Fibroblast of lung (primary cell): ENCODE data around the gene TMEM239. TPM values are rescaled to one million over a fixed set of nuclear protein-coding genes. Genes with fewer than 3 reads are reported as not detected.

Experiments used
- DNase-seq, 2 donors: peaks; one replicate each; pipeline versions ENCODE4 v3.0.0 to v3.0.0-alpha.2; 2010; ENCODE audit warnings: low read depth in 2 of 2
- H2AFZ ChIP-seq: 2 replicates; pipeline ENCODE4 v1.5.1; 2012; ENCODE audit warnings: low read length, control low read depth, inconsistent platforms
- H3K27ac ChIP-seq: 2 replicates; pipeline ENCODE4 v1.5.1; 2011; ENCODE audit warnings: low read length, control low read depth; ENCODE audit not compliant: insufficient read depth
- H3K27me3 ChIP-seq: 2 replicates; pipeline ENCODE4 v1.5.1; 2011; ENCODE audit warnings: mild to moderate bottlenecking, low read length; ENCODE audit not compliant: control insufficient read depth, insufficient read depth
- H3K36me3 ChIP-seq: 2 replicates; pipeline ENCODE4 v1.5.1; 2011; ENCODE audit warnings: low read length; ENCODE audit not compliant: control insufficient read depth, insufficient read depth
- H3K4me1 ChIP-seq: 2 replicates; pipeline ENCODE4 v1.5.1; 2011; ENCODE audit warnings: low read length; ENCODE audit not compliant: control insufficient read depth, insufficient read depth; ENCODE audit errors: extremely low read depth
- H3K4me2 ChIP-seq: 2 replicates; pipeline ENCODE4 v1.5.1; 2011; ENCODE audit warnings: low read length, control low read depth; ENCODE audit not compliant: insufficient read depth; ENCODE audit errors: extremely low read depth
- H3K4me3 ChIP-seq, 4 experiments: fragments of 200-600 bp in 1 of 4; sonication (generic) in 1 of 4; replicated peaks in 1 of 4; 2 replicates each; pipeline ENCODE4 v1.5.1; 2011 to 2016; ENCODE audit warnings: low read length in 4 of 4, low read depth in 3 of 4, mild to moderate bottlenecking in 3 of 4, control low read depth in 2 of 4, inconsistent platforms in 1 of 4, mixed read lengths in 1 of 4; ENCODE audit not compliant: insufficient read depth in 1 of 4; ENCODE audit errors: control extremely low read depth in 1 of 4
- H3K79me2 ChIP-seq: 2 replicates; pipeline ENCODE4 v1.5.1; 2012; ENCODE audit warnings: mild to moderate bottlenecking, low read length, inconsistent platforms; ENCODE audit not compliant: control insufficient read depth, insufficient read depth
- H3K9ac ChIP-seq: 2 replicates; pipeline ENCODE4 v1.5.1; 2011; ENCODE audit warnings: mild to moderate bottlenecking, low read length, control low read depth; ENCODE audit not compliant: insufficient read depth
- H3K9me3 ChIP-seq: 2 replicates; pipeline ENCODE4 v1.5.1; 2012; ENCODE audit warnings: low read depth, low read length; ENCODE audit not compliant: control insufficient read depth, insufficient read depth
- H4K20me1 ChIP-seq: 2 replicates; pipeline ENCODE4 v1.5.1; 2011; ENCODE audit warnings: low read length; ENCODE audit not compliant: control insufficient read depth, insufficient read depth; ENCODE audit errors: extremely low read depth
- CTCF ChIP-seq, 2 donors: IDR thresholded peaks in 1 of 2; conservative IDR thresholded peaks in 1 of 2; 1 replicate in 1 of 2; 2 replicates in 1 of 2; pipeline ENCODE4 v1.5.1; 2011 to 2012; ENCODE audit warnings: low read length in 2 of 2, control low read depth in 1 of 2, inconsistent platforms in 1 of 2, low read depth in 1 of 2, mild to moderate bottlenecking in 1 of 2
- EZH2 ChIP-seq: IDR thresholded peaks from 2 replicates; pipeline ENCODE4 v1.5.1; 2012; ENCODE audit warnings: low read length, control low read depth, mild to moderate bottlenecking; ENCODE audit errors: missing control alignments
- polyA plus RNA-seq, 2 donors: library from polyadenylated mRNA; depleted of rRNA in 1 of 2; stranded (reverse) in 1 of 2; unstranded in 1 of 2; fragments of >200 nt; gene quantifications; 2 replicates each; pipeline ENCODE4 v1.2.1, GENCODE V29; 2011 to 2012; ENCODE audit warnings: missing spikeins in 1 of 2
- total RNA-seq: library from RNA; depleted of rRNA; stranded (reverse); fragments of >200 nt; gene quantifications from 2 replicates; pipeline ENCODE4 v1.2.1, GENCODE V29; 2014

TMEM239 gene
- total and polyA plus RNA-seq, 2 donors (not counting 1 experiment from before 2014, with no cell fraction given): 0.03 TPM; not detected in 1

DNA sequence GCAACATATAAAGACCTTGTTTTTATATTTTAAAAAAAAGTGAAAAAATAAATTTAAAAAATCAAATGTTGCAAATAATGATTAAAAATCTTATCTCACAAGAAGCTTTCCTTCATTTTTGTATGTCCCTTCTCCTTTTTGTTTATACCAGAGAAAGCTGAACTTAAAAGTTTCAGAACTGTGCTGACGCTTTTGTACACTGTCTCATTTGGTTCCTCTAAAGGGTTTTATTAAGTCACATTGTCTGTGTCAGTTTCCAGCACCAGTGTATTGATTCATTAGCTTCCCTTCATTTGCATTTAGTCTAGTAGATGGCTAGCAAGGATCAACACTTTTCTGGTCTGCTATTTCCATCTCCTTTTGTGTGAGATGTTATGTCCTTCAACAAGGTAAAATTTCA is 17.6 kb downstream of the TMEM239 start:
- no peaks in the 10 kb centered on the region for H3K27me3 ChIP-seq
- H3K36me3 ChIP-seq: peaks cover 10% of the 10 kb centered on the region
- no peak overlapping the region for H3K4me2 ChIP-seq
- TF ChIP-seq EZH2 (no peak), CTCF (conservative IDR thresholded peaks at IDR 0.05 in 1 of 2, IDR thresholded peaks at IDR 0.05 in 1 of 2; ENCODE audit: low read depth in 1 of 2, low read length in 2 of 2) (no peak)
- no peak overlapping the region for H2AFZ ChIP-seq
- no peaks in the 10 kb centered on the region for H3K4me1 ChIP-seq
- H4K20me1 ChIP-seq: no peaks in the 10 kb centered on the region
- no peaks in the 10 kb centered on the region for H3K79me2 ChIP-seq
- no peaks in the 10 kb centered on the region for H3K9me3 ChIP-seq
- no peak overlapping the region for H3K9ac ChIP-seq
- no peak overlapping the region for H3K27ac ChIP-seq
- no peak overlapping the region for H3K4me3 ChIP-seq
- no peak for DNase-seq

DNA sequence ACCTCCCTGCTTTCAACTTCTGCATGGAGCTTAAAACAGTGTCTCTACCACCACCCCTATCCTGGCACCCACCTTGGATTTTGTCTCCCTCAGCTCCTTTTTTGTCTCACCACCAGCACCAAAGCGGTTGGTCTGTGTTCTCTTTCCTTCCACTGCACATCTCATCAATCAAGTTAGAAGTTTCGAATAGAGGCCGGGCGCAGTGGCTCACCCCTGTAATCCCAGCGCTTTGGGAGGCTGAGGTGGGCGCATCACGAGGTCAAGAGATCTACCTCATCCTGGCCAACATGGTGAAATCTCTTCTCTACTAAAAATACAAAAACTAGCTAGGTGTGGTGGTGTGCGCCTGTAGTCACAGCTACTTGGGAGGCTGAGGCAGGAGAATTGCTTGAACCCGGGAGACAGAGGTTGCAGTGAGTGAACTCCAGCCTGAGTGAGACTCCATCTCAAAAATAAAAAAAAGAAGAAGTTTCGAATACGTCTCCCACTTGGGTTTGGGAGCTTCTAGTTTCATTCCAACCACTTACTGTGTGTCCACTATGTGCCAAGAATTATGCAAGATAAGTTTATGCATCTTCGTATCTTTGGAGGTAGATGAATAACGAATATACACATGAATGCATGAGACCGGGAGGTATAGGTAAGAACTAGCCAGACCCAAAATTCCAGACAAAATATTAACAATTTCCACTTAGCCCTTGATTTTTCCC is 18.4 kb downstream of the TMEM239 start:
- Histone ChIP-seq H3K4me1 (no peaks in the 10 kb centered on the region), H3K9me3 (no peaks in the 10 kb centered on the region), H3K36me3 (peaks cover 10% of the 10 kb centered on the region), H3K4me3 (no peak overlapping the region), H3K79me2 (no peaks in the 10 kb centered on the region), H3K9ac (no peak overlapping the region), H3K27ac (no peak overlapping the region), H2AFZ (no peak overlapping the region), H4K20me1 (no peaks in the 10 kb centered on the region), H3K4me2 (no peak overlapping the region), H3K27me3 (no peaks in the 10 kb centered on the region)
- no peak for DNase-seq
- TF ChIP-seq EZH2 (no peak), CTCF (conservative IDR thresholded peaks at IDR 0.05 in 1 of 2, IDR thresholded peaks at IDR 0.05 in 1 of 2; ENCODE audit: low read depth in 1 of 2, low read length in 2 of 2) (no peak)

DNA sequence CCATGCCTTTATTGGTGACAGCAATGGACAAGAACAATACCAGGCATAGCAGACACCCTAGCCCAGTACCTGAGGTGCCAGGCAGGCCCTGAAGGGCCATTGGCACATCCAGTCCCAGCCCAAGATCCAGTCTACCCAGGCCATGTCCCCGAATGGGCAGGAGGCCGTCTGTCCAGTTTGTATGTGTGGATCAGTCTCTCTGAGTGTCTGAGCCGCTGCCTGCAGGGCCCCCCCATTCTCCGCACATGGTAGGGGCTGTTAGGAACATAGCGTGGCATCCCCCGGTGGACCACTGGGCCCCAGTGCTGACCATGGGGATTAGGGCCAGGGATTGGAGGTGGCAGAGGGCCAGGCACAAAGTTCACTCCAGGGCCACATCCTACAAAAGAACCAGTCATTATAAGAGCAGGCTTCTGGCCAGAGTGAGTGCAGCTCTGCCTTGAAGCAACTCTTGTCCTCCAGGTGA is 19.2 kb downstream of the TMEM239 start:
- no peak for DNase-seq
- Histone ChIP-seq H3K79me2 (no peaks in the 10 kb centered on the region), H2AFZ (no peak overlapping the region), H3K27ac (no peak overlapping the region), H3K4me2 (no peak overlapping the region), H4K20me1 (no peaks in the 10 kb centered on the region), H3K4me1 (no peaks in the 10 kb centered on the region), H3K9ac (no peak overlapping the region), H3K36me3 (peaks cover 10% of the 10 kb centered on the region), H3K27me3 (no peaks in the 10 kb centered on the region), H3K4me3 (no peak overlapping the region), H3K9me3 (no peaks in the 10 kb centered on the region)
- no peak for TF ChIP-seq CTCF (conservative IDR thresholded peaks at IDR 0.05 in 1 of 2, IDR thresholded peaks at IDR 0.05 in 1 of 2; ENCODE audit: low read depth in 1 of 2, low read length in 2 of 2)
- no peak for TF ChIP-seq EZH2
